Measurements from ENCODE around the gene MFAP2.

GRCh38 chr1:16992102-16992501 lies 11.7 kb upstream of the MFAP2 start:
- TF ChIP-seq POLR2A (IDR thresholded peaks at IDR 0.05) (no peak), CTCF (IDR thresholded peaks at IDR 0.05) (no peak)
